GM12878 (cell line): ENCODE measurements around the gene ANO6. TPM values are rescaled to one million over a fixed set of nuclear protein-coding genes. Genes with fewer than 3 reads are reported as not detected.

Source experiments
- ATAC-seq: fragments of 200-7000 bp; cut with Tn5 transposase; 3 replicates; pipeline ENCODE4 v1.9.1; 2020; ENCODE audit warnings: mild to moderate bottlenecking, moderate library complexity
- BruUV-seq: library from RNA; stranded (reverse); fragments of 400-500 nt; replicated peaks from 2 replicates; lab custom pipeline; 2021; lab: Mats Ljungman, UMichigan
- CTCF ChIA-PET: fragments of 300-600 bp; sonication (Branson Sonifier 250); formaldehyde crosslinking; extraction: SDS; loops from one replicate; lab custom pipeline; 2021; ENCODE audit warnings: inconsistent platforms; lab: Yijun Ruan, JAX
- POLR2A ChIA-PET: fragments of 350-600 bp; formaldehyde crosslinking; extraction: SDS; loops from one replicate; lab custom pipeline; 2021; ENCODE audit warnings: inconsistent platforms; lab: Charles Lee
- RAD21 ChIA-PET: fragments of 300-600 bp; sonication (Branson Sonifier 250); formaldehyde crosslinking; loops from one replicate; lab custom pipeline; 2023; ENCODE audit warnings: antibody characterized with exemption; ENCODE audit not compliant: unreplicated experiment; lab: Charles Lee
- SMC1A ChIA-PET: fragments of 300-600 bp; sonication (Branson Sonifier 250); formaldehyde crosslinking; loops from one replicate; lab custom pipeline; 2023; ENCODE audit not compliant: unreplicated experiment, uncharacterized antibody; lab: Charles Lee
- DNase-seq: peaks from one replicate; pipeline ENCODE4 v3.0.0-alpha.2; 2011; ENCODE audit warnings: low read depth, low spot score
- FAIRE-seq: peaks from 3 replicates; lab custom pipeline; 2011; peaks lifted over from hg19 to GRCh38; lab: Jason Lieb, UNC
- H2AFZ ChIP-seq: 2 replicates; pipeline ENCODE4 v1.6.0; 2011; ENCODE audit warnings: low read depth, low read length, control low read depth; ENCODE audit not compliant: control insufficient read depth
- H3K27ac ChIP-seq: 2 replicates; pipeline ENCODE4 v1.5.1; 2011; ENCODE audit warnings: control low read depth; ENCODE audit not compliant: control insufficient read depth, insufficient read depth
- H3K27me3 ChIP-seq, 2 experiments: replicated peaks in 1 of 2; 2 replicates each; pipeline versions ENCODE4 v1.6.0 to v1.6.1; 2011; ENCODE audit warnings: low read length in 1 of 2; ENCODE audit not compliant: control insufficient read depth in 2 of 2, insufficient read depth in 2 of 2
- H3K36me3 ChIP-seq, 2 experiments: 2 replicates each; pipeline ENCODE4 v1.5.1; 2011; ENCODE audit warnings: low read length in 1 of 2; ENCODE audit not compliant: control insufficient read depth in 2 of 2, insufficient read depth in 2 of 2
- H3K4me1 ChIP-seq: 2 replicates; pipeline ENCODE4 v1.6.1; 2011; ENCODE audit warnings: mild to moderate bottlenecking, low read length, moderate library complexity, mixed read lengths; ENCODE audit not compliant: control insufficient read depth, insufficient read depth
- H3K4me2 ChIP-seq: 2 replicates; pipeline ENCODE4 v1.6.0; 2011; ENCODE audit warnings: control low read depth; ENCODE audit not compliant: control insufficient read depth, insufficient read depth
- H3K4me3 ChIP-seq: fragments of 200-600 bp; sonication (generic); 2 replicates; pipeline ENCODE4 v1.5.1; 2016
- H3K79me2 ChIP-seq: 2 replicates; pipeline ENCODE4 v1.6.0; 2011; ENCODE audit warnings: low read length; ENCODE audit not compliant: control insufficient read depth, insufficient read depth
- H3K9ac ChIP-seq: 2 replicates; pipeline ENCODE4 v1.8.0; 2011; ENCODE audit warnings: low read length, control low read depth, mixed read lengths; ENCODE audit not compliant: control insufficient read depth, insufficient read depth
- H3K9me3 ChIP-seq: replicated peaks from 3 replicates; pipeline ENCODE4 v1.5.1; 2011; ENCODE audit warnings: mild to moderate bottlenecking, low read length; ENCODE audit not compliant: control insufficient read depth, insufficient read depth
- H4K20me1 ChIP-seq: 2 replicates; pipeline ENCODE4 v1.6.0; 2011; ENCODE audit not compliant: control insufficient read depth, insufficient read depth
- BCL11A ChIP-seq: IDR thresholded peaks from 2 replicates; pipeline ENCODE4 v1.6.1; 2011; ENCODE audit warnings: low read depth, low read length
- BMI1 ChIP-seq: fragments of 450-650 bp; IDR thresholded peaks from 2 replicates; pipeline ENCODE4 v1.6.1; 2016; ENCODE audit warnings: mild to moderate bottlenecking, moderate library complexity, borderline replicate concordance
- CEBPZ ChIP-seq: fragments of 150-350 bp; IDR thresholded peaks from 2 replicates; pipeline ENCODE4 v1.6.1; 2016; ENCODE audit warnings: low read depth, low read length
- E2F8 ChIP-seq: fragments of 450-650 bp; IDR thresholded peaks from 2 replicates; pipeline ENCODE4 v1.6.1; 2018; ENCODE audit warnings: mild to moderate bottlenecking, low read depth, moderate library complexity; ENCODE audit not compliant: partially characterized antibody
- FOXM1 ChIP-seq: IDR thresholded peaks from 2 replicates; pipeline ENCODE4 v1.6.1; 2012; ENCODE audit warnings: low read depth, mild to moderate bottlenecking, inconsistent platforms, low read length, moderate library complexity
- LARP7 ChIP-seq: fragments of 450-650 bp; IDR thresholded peaks from 2 replicates; pipeline ENCODE4 v1.6.1; 2017; ENCODE audit warnings: mild to moderate bottlenecking
- MLLT1 ChIP-seq: fragments of 450-650 bp; IDR thresholded peaks from 2 replicates; pipeline ENCODE4 v1.6.1; 2016; ENCODE audit warnings: mild to moderate bottlenecking
- POLR2AphosphoS2 ChIP-seq: IDR thresholded peaks from 2 replicates; pipeline ENCODE4 v1.6.1; 2011; ENCODE audit warnings: low read depth, mild to moderate bottlenecking, low read length, improper control_type of control experiment, moderate library complexity
- PRDM15 ChIP-seq: fragments of 450-650 bp; formaldehyde crosslinking; IDR thresholded peaks from 2 replicates; pipeline ENCODE4 v1.4.0; 2020; ENCODE audit warnings: mild to moderate bottlenecking, moderate library complexity
- RAD21 ChIP-seq: IDR thresholded peaks from 2 replicates; pipeline ENCODE4 v1.6.1; 2011; ENCODE audit warnings: mild to moderate bottlenecking, low read depth, low read length, moderate library complexity; ENCODE audit not compliant: insufficient read depth
- SREBF1 ChIP-seq: IDR thresholded peaks from 2 replicates; pipeline ENCODE4 v1.6.1; 2012; ENCODE audit warnings: mild to moderate bottlenecking, low read length
- YBX1 ChIP-seq: fragments of 450-650 bp; IDR thresholded peaks from 2 replicates; pipeline ENCODE4 v1.6.1; 2016; ENCODE audit warnings: antibody characterized with exemption
- ZNF207 ChIP-seq: fragments of 450-650 bp; IDR thresholded peaks from 2 replicates; pipeline ENCODE4 v1.6.1; 2014; ENCODE audit warnings: antibody characterized with exemption, mild to moderate bottlenecking, borderline replicate concordance
- ZNF384 ChIP-seq: IDR thresholded peaks from 2 replicates; pipeline ENCODE4 v1.6.1; 2012; ENCODE audit warnings: low read depth, mild to moderate bottlenecking, low read length, improper control_type of control experiment, borderline replicate concordance
- WGBS: methylation state at CpG from one replicate; pipeline ENCODE4 v1.1.6; 2016; ENCODE audit warnings: low lambda C conversion rate; ENCODE audit not compliant: insufficient replicate concordance, insufficient coverage; ENCODE audit errors: missing lambda C conversion rate; 5-methylcytosine and 5-hydroxymethylcytosine counted together
- in situ Hi-C: fragments of 300-500 bp; cut with MboI; formaldehyde crosslinking; loops from 9 replicates; pipeline ENCODE4 v1.14.3; 2018; ENCODE audit warnings: mixed read lengths
- intact Hi-C: fragments of 100-400 bp; cut with micrococcal nuclease; formaldehyde crosslinking; loops from one replicate; pipeline ENCODE4 v1.14.2; 2022; ENCODE audit not compliant: unreplicated experiment
- polyA plus RNA-seq, 11 experiments: library from polyadenylated mRNA; depleted of rRNA in 4 of 11; unstranded in 6 of 11; stranded (reverse) in 5 of 11; fragments of >200 nt; fragmentation: Nextera tagmentation in 4 of 11; fragmentation: Illumina TruSeq in 1 of 11; extraction: Ambion mirVana in 4 of 11; extraction: Trizol in 1 of 11; gene quantifications; 1 replicate in 1 of 11; 2 replicates in 10 of 11; pipeline versions ENCODE4 v1.2.1 to v1.2.3, GENCODE V29; 2011 to 2016; ENCODE audit warnings: inconsistent platforms in 2 of 11, missing spikeins in 2 of 11, low read depth in 1 of 11
- total RNA-seq, 4 experiments: library from RNA; depleted of rRNA in 3 of 4; stranded (reverse); fragments of >200 nt in 3 of 4; fragmentation: Illumina TruSeq in 1 of 4; extraction: Trizol in 1 of 4; gene quantifications; 2 replicates each; pipeline versions ENCODE4 v1.2.1 to v1.2.3, GENCODE V29; 2013 to 2021

Gene ANO6
- total and polyA plus RNA-seq, 10 of the 15 experiments (the other 5 are each of a cell fraction or from before 2014, with no cell fraction given), result 4.6 to 30.3 (median 26.0) TPM

- WGBS, result 97% methylated on average over 4 of the region's 4 CpGs
- Histone ChIP-seq H4K20me1 (no peaks in the 10 kb centered on the region), H3K27me3 (no peaks in the 10 kb centered on the region), H3K4me3 (no peak overlapping the region), H3K27ac (no peak overlapping the region), H3K9ac (no peak overlapping the region), H3K79me2 (peaks cover 13% of the 10 kb centered on the region), H3K36me3 (no peaks in the 10 kb centered on the region), H3K4me1 (peaks cover 16% of the 10 kb centered on the region), H3K4me2 (no peak overlapping the region), H2AFZ (no peak overlapping the region), H3K9me3 (no peaks in the 10 kb centered on the region)
- intact Hi-C loops, result no loop called here
- ChIA-PET POLR2A (no interaction called here), CTCF (interaction anchor here (0.8 kb wide), 1 partner anchor 46 kb away, joined by 3 read pairs; no protein-coding TSS in a partner anchor), SMC1A (interaction anchor here (0.9 kb wide), 1 partner anchor 29 kb away, joined by 4 read pairs; no protein-coding TSS in a partner anchor), RAD21 (no interaction called here)
- DNase-seq, result no peak
- in situ Hi-C loops, result no loop called here
- ATAC-seq, result no peak
- FAIRE-seq, result no peak
- no TSS peak for BruUV-seq
- TF ChIP-seq BMI1, result no peak
- TF ChIP-seq ZNF384, result no peak
- TF ChIP-seq E2F8, result no peak
- no peak for TF ChIP-seq CEBPZ
- TF ChIP-seq PRDM15 (CRISPR knock-in tag), result no peak
- TF ChIP-seq MLLT1, result no peak
- TF ChIP-seq RAD21, result no peak
- TF ChIP-seq YBX1, result no peak
- TF ChIP-seq POLR2AphosphoS2, result no peak
- no peak for TF ChIP-seq LARP7
- no peak for TF ChIP-seq ZNF207
- TF ChIP-seq SREBF1, result no peak
- TF ChIP-seq FOXM1, result no peak
- TF ChIP-seq BCL11A, result no peak
These were observed 45.0 kb downstream of the ANO6 start for GRCh38 chr12:45260854-45261253.
